Adrenal gland (tissue), 12 donors: Measurements from ENCODE around the gene OGFOD2. TPM values are rescaled to one million over a fixed set of nuclear protein-coding genes. Genes with fewer than 3 reads are reported as not detected.

Source experiments
- DNase-seq, 7 donors: peaks; one replicate each; pipeline ENCODE4 v3.0.0-alpha.2; 2019 to 2020
- H3K27ac ChIP-seq, 5 donors: fragments of 200-600 bp; sonication (generic) in 4 of 5; 1 replicate in 3 of 5; 2 replicates in 2 of 5; pipeline versions ENCODE4 v1.5.1 to v1.8.0; 2016 to 2020; ENCODE audit warnings: mild to moderate bottlenecking in 1 of 5
- H3K27me3 ChIP-seq: fragments of 200-600 bp; 2 replicates; pipeline ENCODE4 v1.8.0; 2021
- H3K36me3 ChIP-seq, 2 donors: fragments of 200-600 bp; replicated peaks in 1 of 2; 1 replicate in 1 of 2; 2 replicates in 1 of 2; pipeline versions ENCODE4 v1.5.1 to v1.8.0; 2018 to 2022
- H3K4me1 ChIP-seq, 2 donors: fragments of 200-600 bp; replicated peaks in 1 of 2; 1 replicate in 1 of 2; 2 replicates in 1 of 2; pipeline versions ENCODE4 v1.5.1 to v1.8.0; 2018 to 2021
- H3K4me3 ChIP-seq, 4 donors: fragments of 200-600 bp; sonication (generic) in 3 of 4; one replicate each; pipeline ENCODE4 v1.5.1; 2016 to 2018
- H3K9me3 ChIP-seq, 3 donors: fragments of 200-600 bp; sonication (generic) in 1 of 3; replicated peaks in 1 of 3; 1 replicate in 2 of 3; 2 replicates in 1 of 3; pipeline versions ENCODE4 v1.5.1 to v1.8.0; 2016 to 2021
- POLR2A ChIP-seq, 2 donors: fragments of 450-650 bp; IDR thresholded peaks; one replicate each; pipeline ENCODE4 v1.6.1; 2017; ENCODE audit warnings: antibody characterized with exemption in 2 of 2, mild to moderate bottlenecking in 2 of 2, moderate library complexity in 1 of 2
- WGBS, 4 donors: extraction: QIAGEN DNeasy Blood & Tissue Kit in 2 of 4; methylation state at CpG; one replicate each; pipeline versions ENCODE4 v1.1.5 to v1.1.7; 2013 to 2017; 5-methylcytosine and 5-hydroxymethylcytosine counted together
- intact Hi-C, 2 donors: fragments of 100-400 bp; cut with DNase I; formaldehyde crosslinking; loops; one replicate each; pipeline versions ENCODE4 v1.14.1 to v1.15.0; 2022 to 2023
- polyA plus RNA-seq, 3 donors: library from polyadenylated mRNA; stranded (reverse); fragments of 200-250 nt in 2 of 3; fragments of 350-450 nt in 1 of 3; fragmentation: Illumina TruSeq in 1 of 3; extraction: RNeasy Lipid Tissue Mini Kit (QIAGEN cat#74804) in 1 of 3; gene quantifications; one replicate each; pipeline ENCODE4 v1.2.3, GENCODE V29; 2013 to 2014
- total RNA-seq, 9 donors: library from RNA; depleted of rRNA in 4 of 9; stranded (reverse); fragments of >200 nt in 4 of 9; fragments of 120-200 nt in 1 of 9; fragmentation: NEBNext Ultra II Directional in 1 of 9; extraction: Animal tissue kit (Norgen Biotek cat#: 25700) in 1 of 9; gene quantifications; one replicate each; pipeline versions ENCODE4 v1.1.0 to v1.2.4, GENCODE V29; 2013 to 2023
- TF ChIP-seq, protein P1 (sequence below), 6 experiments: fragments of 450-650 bp in 4 of 6; fragments of 200-600 bp in 2 of 6; sonication (generic) in 1 of 6; IDR thresholded peaks; 1 replicate in 5 of 6; 2 replicates in 1 of 6; pipeline versions ENCODE4 v1.5.1 to v1.8.0; 2016 to 2021; ENCODE audit warnings: antibody characterized with exemption in 6 of 6, mild to moderate bottlenecking in 2 of 6, moderate library complexity in 1 of 6
- donor health status: healthy with polysubstance abuse.
- donor health status: Bipolar disorder and iron deficiency.
- donor health status: DM: yes; HTN: yes; CAD: no.
- donor health status: DM: no; HTN: no; CAD: no.
- donor health status: DM: no; HTN: no; CAD: no.
- donor health status: DM: yes; HTN: yes; CAD: no.

The OGFOD2 gene
- total and polyA plus RNA-seq, 12 donors = 6.2 to 44.8 (median 20.3) TPM

DNA sequence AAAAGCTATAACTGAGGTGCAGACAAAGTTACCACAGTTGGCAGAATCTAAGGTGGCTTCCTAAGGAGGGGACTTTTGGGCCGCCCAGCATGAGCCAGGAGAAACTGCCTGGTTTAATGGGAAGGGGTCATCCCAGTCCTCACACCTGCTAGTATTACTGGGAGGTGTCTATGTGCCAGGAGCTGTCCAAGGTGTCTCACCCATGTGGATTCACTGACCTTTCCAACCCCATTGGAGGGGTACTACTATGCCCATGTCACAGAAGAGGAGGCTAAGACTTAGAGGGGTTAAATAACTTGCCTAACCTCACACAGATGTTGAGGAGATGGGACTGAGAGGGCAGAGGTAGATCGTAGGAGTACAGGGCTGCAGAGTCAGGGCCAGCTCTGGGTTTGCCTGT lies 19.0 kb upstream of the OGFOD2 start:
- no peaks in the 10 kb centered on the region for H3K27me3 ChIP-seq
- H3K4me3 ChIP-seq = no peak overlapping the region
- no peak overlapping the region for H3K27ac ChIP-seq
- no peak for DNase-seq
- no peaks in the 10 kb centered on the region for H3K9me3 ChIP-seq
- no peak for TF ChIP-seq POLR2A (IDR thresholded peaks at IDR 0.05)
- TF ChIP-seq, protein P1, sequence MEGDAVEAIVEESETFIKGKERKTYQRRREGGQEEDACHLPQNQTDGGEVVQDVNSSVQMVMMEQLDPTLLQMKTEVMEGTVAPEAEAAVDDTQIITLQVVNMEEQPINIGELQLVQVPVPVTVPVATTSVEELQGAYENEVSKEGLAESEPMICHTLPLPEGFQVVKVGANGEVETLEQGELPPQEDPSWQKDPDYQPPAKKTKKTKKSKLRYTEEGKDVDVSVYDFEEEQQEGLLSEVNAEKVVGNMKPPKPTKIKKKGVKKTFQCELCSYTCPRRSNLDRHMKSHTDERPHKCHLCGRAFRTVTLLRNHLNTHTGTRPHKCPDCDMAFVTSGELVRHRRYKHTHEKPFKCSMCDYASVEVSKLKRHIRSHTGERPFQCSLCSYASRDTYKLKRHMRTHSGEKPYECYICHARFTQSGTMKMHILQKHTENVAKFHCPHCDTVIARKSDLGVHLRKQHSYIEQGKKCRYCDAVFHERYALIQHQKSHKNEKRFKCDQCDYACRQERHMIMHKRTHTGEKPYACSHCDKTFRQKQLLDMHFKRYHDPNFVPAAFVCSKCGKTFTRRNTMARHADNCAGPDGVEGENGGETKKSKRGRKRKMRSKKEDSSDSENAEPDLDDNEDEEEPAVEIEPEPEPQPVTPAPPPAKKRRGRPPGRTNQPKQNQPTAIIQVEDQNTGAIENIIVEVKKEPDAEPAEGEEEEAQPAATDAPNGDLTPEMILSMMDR (IDR thresholded peaks at IDR 0.05) = no peak
- intact Hi-C loops = no loop called here
- 85 to 90% (median 86%) methylated on average over 2 of the region's 2 CpGs for WGBS, 4 donors
- no peaks in the 10 kb centered on the region for H3K4me1 ChIP-seq
- H3K36me3 ChIP-seq = peaks cover 0 to 7% of the 10 kb centered on the region in 2 donors

DNA sequence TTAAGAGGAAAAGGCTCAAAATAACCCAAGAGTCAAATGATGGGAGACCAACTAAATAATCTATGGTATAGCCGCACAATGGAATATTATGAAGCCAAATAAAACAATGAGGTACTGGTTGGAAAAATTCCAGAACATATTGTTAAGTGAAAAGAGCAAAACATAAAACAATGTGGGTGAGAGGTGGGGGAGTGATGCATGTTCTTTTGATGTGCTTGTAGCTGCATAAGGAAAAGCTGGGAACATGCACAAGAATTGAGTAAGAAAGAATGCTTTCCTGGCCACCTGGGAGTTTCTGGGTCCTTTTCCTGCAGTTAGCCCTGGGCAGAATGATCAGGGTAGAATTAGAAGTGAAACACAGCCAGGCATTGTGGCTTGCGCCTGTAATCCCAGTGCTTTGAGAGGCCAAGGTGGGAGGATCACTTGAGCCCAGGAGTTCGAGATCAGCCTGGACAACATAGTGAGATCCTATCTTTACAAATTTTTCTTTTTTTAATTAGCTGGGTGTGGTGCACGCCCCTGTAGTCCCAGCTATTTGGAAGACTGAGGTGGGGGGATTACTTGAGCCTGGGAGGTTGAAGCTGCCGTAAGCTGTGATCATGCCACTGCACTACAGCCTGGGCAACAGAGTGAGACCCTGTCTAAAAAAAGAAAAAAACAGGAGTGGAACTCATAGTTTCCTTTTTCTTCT lies 16.7 kb upstream of the OGFOD2 start:
- H3K4me1 ChIP-seq = peaks cover 0 to under 1% of the 10 kb centered on the region in 2 donors
- no peak overlapping the region for H3K27ac ChIP-seq
- 85 to 96% (median 92%) methylated on average over 5 of the region's 5 CpGs for WGBS, 4 donors
- H3K9me3 ChIP-seq = no peaks in the 10 kb centered on the region
- intact Hi-C loops = no loop called here
- H3K27me3 ChIP-seq = no peaks in the 10 kb centered on the region
- TF ChIP-seq POLR2A (IDR thresholded peaks at IDR 0.05) = no peak
- TF ChIP-seq, protein P1 (IDR thresholded peaks at IDR 0.05) = no peak
- no peak overlapping the region for H3K4me3 ChIP-seq
- H3K36me3 ChIP-seq = peaks cover 0 to 7% of the 10 kb centered on the region in 2 donors
- no peak for DNase-seq

DNA sequence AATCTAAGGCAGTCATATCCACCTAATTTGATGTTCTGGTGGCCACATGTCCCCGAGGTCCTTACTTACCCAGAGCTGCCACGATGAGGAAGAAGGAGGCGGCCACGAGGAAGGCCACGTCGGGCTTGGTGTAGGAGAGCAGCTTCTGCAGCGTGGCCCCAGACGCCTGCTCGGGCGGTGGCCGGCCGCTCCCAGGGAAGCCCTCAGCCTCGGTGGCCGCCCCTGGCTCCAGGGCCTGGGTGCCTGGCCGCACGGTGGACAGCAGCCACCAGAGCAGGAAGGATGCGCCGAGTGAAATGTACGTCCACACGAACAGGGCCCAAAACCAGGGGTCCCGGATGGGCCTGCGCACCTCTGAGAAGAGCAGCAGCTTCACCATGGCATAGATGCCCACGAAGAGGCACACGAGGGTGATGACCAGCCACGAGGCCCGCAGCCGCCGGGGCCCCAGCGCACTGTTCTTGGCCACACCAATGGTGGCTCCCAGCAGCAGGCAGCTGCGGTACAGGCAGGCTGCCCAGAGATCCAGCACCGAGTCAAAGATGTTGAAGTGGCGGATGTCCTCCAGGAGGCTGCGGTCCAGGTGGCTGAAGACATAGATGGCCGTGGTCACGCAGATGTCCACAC lies 15.4 kb upstream of the OGFOD2 start:
- H3K9me3 ChIP-seq = no peaks in the 10 kb centered on the region
- H3K4me1 ChIP-seq = peaks cover 8 to 14% of the 10 kb centered on the region in 2 donors
- DNase-seq = no peak
- no peak overlapping the region for H3K27ac ChIP-seq
- peaks cover 0 to 7% of the 10 kb centered on the region in 2 donors for H3K36me3 ChIP-seq
- no peaks in the 10 kb centered on the region for H3K27me3 ChIP-seq
- no peak for TF ChIP-seq POLR2A (IDR thresholded peaks at IDR 0.05)
- TF ChIP-seq, protein P1 (IDR thresholded peaks at IDR 0.05) = no peak
- intact Hi-C loops = no loop called here
- 92 to 95% (median 94%) methylated on average over 14 to 35 of the region's 35 CpGs for WGBS, 4 donors
- no peak overlapping the region for H3K4me3 ChIP-seq

DNA sequence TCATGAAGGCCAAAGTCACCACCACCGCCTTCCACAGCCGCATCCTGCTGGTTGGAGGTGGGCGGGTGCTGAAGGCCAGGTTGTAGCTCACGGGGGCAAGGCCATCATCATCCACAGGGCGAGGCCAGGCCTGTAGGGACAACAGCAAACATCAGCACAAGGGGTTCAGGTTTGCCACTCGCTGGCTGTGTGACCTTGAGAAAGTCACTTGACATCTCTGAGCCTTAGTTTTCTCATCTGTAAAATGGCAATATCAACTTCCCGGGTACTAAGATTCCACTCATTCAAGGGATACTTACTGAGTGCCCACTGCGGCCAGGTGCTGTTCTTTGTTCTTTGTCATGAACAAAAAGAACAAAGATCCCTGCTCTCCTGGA lies 14.9 kb upstream of the OGFOD2 start:
- H3K27me3 ChIP-seq = no peaks in the 10 kb centered on the region

More for the DNA sequence above, 14.9 kb upstream of the OGFOD2 start:
- intact Hi-C loops = no loop called here
- Histone ChIP-seq H3K27ac (no peak overlapping the region), H3K4me1 (peaks cover 8 to 17% of the 10 kb centered on the region in 2 donors), H3K36me3 (peaks cover 0 to 7% of the 10 kb centered on the region in 2 donors), H3K4me3 (no peak overlapping the region), H3K9me3 (no peaks in the 10 kb centered on the region)
- WGBS, 4 donors = 94 to 97% (median 95%) methylated on average over 3 to 8 of the region's 8 CpGs
- DNase-seq = no peak
- TF ChIP-seq, protein P1 (IDR thresholded peaks at IDR 0.05) = no peak
- no peak for TF ChIP-seq POLR2A (IDR thresholded peaks at IDR 0.05)
